Right ventricle myocardium inferior (tissue), 1 donor: ENCODE data around the gene FARSB. TPM values are rescaled to one million over a fixed set of nuclear protein-coding genes. Genes with fewer than 3 reads are reported as not detected.
"Not testable (repeated sequence)": the region's sequence is repeated elsewhere in the genome, so short reads cannot be mapped to it uniquely, and the experiment has no call there.

ENCODE experiments used
- ATAC-seq: fragments of 200-7000 bp; cut with Tn5 transposase; one replicate; pipeline ENCODE4 v1.9.1; 2020; ENCODE audit warnings: mild to moderate bottlenecking, moderate library complexity
- DNase-seq: peaks from one replicate; pipeline ENCODE4 v3.0.0; 2021; ENCODE audit errors: missing footprints
- intact Hi-C: fragments of 100-400 bp; cut with DNase I; formaldehyde crosslinking; loops from one replicate; pipeline ENCODE4 v1.11.0; 2022
- long read RNA-seq: library from polyadenylated mRNA; unstranded; transcript quantifications from one replicate; pipeline ENCODE4 v2.0.0, GENCODE V29; 2021
- total RNA-seq: library from RNA; stranded (reverse); fragmentation: NEBNext Ultra II Directional; extraction: Animal tissue kit (Norgen Biotek cat#: 25700); gene quantifications from one replicate; pipeline ENCODE4 v1.2.1, GENCODE V29; 2021
- donor health status: DM: no; HTN: yes; CAD: no; lungs with severe emphysema.

Gene FARSB
- total RNA-seq, result 19.0 TPM
- long read RNA-seq, transcript FARSB-201 (17 exons, 3,369 nt), result major isoform, 18 of 26 reads
- long read RNA-seq, partial matches to known transcripts, result 3 of 26 reads
- long read RNA-seq, other reads (novel, unspliced or antisense), result 5 of 26 reads

DNA sequence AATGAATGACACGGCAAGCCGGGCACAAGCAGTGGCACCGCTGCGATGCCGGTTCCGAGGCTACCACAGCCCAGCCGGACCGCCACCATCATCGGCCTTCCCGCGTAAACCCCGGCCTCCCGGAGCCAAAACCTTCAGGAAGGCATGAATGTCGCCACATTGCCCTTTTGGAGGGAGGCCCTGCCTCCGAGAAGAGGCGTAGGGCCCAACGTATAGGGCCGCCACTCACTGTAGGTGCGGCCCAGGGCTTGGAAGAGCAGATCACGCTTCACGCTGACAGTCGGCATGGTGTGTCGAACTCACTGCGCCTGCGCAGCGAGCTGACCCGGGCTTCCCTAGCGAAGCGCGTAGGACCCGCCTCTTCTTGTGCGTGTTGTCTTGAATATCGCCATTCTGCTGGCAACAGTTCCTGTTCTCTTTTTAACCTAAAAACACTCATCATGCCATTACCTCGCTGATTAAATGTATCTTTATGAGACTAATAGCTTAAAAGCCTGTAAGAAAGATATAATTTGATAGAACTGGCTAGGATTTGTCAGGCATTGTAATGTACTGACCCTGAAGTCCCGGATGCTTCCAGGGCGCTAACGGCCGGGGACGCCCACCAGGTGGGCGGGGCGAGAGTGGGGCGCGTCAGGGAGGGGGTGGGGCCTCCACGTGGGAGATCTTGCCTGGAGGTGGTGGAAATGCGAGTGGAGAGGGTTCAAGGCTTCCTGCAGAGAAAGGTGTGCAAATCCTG is at the start of gene FARSB:
Gene FARSB, minus strand, starts transcription at position 306 of the 739 bp plus-strand sequence. Its CDS starts 19 bp downstream, at position 287.
- DNase-seq, result peak; percentile 99
- intact Hi-C loops, result no loop called here
- peak; percentile 98 for ATAC-seq

DNA sequence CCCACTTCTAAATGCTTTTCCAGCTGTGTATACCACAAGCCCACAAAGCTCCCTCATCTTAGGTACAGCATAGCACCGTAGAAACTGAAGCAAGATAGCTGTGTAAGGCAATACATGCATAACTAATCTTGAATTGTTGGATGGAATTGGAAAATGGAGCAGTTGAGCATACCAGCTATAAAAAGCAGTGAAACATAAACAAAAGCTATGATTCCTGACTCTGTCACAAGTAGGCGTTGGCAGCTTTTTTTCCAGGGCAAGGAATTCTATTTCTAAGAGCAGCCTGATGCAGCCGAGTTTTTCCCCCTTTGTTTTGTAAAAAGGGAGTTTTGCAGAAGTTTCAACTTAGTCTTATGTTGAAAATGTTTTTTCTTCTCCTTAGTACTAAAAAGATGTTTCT is 48.0 kb upstream of the FARSB start:
- ATAC-seq, result no peak
- intact Hi-C loops, result no loop called here
- no peak for DNase-seq

DNA sequence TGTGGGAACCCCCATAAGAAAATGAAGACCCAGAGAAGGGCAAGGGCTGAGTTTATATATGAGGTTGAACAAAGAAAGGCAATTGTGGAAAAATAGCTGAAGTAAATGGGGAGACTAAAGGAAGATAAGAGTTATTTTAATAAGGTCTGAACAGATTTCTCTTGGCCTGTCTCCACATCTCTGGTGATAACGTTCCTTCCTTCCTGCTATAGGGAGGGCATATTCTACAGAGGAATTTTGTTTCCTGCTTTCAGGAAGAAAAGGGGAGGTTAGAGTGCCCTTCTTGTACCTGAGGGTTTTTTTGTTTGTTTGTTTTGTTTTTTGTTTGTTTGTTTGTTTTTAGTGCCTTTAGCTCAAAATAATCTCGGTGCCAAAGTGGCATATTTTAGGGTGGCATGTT is 47.2 kb upstream of the FARSB start:
- ATAC-seq, result no peak
- intact Hi-C loops, result no loop called here
- no peak for DNase-seq

DNA sequence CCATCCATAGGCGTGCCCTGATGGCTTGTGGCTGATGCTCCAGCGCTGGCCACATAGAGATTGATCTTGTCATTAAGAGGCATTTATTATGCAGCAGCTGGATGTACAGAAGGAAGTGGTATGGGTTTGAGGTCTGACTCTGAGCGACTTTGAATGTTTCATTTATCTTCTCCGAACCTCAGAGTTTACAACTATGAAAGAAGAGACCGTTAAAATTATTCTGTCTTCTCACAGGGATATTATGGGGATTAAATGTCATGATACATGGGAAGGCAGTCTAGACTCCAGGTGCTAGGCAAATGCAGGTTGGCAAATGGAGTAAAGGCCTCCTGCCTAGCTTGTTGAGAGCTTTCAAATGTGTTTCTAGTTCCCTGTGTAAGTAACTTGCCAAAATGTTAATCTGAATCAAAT is 45.8 kb upstream of the FARSB start:
- ATAC-seq, result no peak
- no peak for DNase-seq
- intact Hi-C loops, result no loop called here

DNA sequence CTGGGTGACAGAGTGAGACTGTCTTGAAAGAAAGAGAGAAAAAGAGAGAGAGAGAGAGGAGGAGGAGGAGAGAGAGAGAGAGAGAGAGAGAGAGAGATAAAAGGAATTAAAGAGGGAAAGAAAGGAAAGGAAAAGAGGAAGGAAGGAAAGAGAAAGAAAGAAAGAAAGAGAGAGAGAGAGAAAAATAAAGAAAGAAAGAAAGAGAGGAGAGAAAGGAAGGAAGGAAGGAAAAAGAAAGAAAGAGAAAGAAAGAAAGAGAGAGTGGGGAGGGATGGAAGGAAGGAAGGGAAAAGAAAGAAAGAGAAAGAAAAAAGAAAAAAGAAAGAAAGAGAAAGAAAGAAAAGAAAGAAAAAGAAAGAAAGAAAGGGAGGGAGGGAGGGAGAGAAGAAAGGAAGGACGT is 45.3 kb upstream of the FARSB start:
- no peak for DNase-seq
- intact Hi-C loops, result no loop called here
- ATAC-seq, result no peak

DNA sequence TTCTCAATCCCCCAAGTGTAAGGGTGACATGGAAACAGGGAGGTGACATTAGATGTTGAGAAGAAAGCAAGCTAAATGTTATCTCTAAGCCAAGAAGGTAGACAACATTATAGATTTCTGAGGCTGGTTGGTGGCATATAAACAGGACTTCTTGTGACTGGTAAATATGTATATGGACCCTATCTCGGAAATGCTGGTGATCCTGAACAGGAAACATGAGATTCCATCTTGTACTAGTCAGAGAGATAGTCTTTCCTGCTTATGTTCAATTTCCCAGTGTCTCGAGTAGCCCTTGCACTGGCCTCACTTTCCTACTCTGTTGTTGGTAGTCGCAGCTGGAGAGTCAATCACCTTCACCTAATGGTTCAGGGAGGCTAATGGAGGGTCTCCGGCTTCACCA is 42.4 kb upstream of the FARSB start:
- DNase-seq (no peak), ATAC-seq (no peak)
- intact Hi-C loops, result no loop called here

DNA sequence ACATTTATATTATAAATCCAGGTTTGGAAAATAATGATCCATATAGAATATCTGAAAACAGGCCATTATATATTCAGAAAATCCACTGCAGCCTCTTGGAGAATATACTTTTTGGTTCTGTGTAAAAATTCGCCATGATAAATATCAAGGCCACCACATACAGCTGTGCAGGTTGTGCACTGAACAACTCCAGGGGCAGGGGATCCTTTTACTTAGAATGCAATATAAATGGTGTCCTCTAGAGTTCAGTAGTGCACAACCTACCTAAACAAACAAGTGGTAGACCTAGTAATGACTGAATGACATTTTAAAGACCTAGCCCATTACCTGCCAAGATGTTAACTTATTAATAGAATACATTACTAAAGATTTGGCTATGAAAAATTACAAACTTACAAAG is 37.9 kb upstream of the FARSB start:
- DNase-seq (no peak), ATAC-seq (no peak)
- intact Hi-C loops, result no loop called here

DNA sequence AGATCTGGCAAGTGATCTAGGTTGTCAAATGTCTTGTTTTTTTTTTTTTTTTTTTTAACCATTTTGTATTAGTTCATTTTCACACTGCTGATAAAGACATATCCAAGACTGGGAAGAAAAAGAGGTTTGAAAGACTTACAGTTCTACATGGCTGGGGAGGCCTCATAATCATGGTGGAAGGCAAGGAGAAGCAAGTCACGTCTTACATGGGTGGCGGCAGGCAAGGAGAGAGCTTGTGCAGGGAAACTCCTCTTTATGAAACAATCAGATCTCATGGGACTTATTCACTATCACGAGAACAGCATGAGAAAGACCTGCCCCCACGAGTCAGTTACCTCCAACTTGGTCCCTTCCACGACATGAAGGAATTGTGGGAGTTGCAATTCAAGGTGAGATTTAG is 37.5 kb upstream of the FARSB start:
- DNase-seq, ATAC-seq, intact Hi-C loops: not testable (repeated sequence)

DNA sequence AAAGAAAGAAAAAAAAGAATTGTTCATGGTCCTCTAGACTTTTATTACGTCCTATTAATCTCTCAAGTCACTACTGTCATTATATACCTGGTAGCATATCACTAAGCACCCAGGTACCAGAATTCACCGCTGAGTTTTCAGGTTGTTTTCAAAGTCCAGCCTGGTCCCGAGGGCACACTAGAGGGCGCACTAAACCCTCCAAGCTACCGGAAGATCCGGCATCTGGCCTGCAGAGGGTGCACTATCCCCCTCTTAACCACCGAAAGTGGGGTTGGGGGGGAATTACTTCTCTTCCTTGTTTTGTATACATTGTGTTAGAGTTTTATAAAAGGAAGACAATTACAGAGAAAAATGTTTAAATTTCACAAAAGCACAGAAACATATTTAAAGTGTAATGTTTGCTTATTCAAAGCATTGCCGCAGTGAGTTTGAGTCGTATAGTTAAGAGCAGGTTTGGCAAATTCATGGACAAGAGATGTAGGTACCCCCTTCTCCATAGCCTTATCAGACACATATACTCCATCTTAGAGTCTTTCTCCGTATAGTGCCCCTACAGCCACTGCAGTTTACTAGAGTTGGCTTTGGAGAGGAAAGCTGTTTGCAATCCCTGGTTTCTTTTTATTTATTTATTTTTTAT is 34.8 kb upstream of the FARSB start:
- intact Hi-C loops, result no loop called here
- peak; percentile 84 for DNase-seq
- ATAC-seq, result peak; percentile 77

DNA sequence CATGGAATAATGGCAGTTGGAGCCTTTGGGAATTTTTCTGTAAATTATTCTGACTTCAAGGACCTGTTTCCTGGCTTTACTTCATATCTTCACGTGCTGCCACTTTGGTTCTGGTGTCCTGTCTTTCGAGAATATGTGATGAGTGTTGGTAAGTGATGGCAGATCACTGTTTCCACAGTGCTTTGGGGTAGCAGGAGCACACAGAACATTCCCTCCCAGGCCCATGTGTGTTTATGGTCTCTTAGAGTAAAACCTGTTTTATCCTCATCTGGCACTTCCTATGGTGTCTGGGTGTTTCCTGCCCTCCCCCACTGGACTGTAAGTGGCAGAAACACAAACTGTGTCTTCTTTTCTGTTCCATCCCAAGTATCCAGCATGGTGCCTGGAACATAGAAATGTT is 33.4 kb upstream of the FARSB start:
- DNase-seq (no peak), ATAC-seq (peak; percentile 66)
- intact Hi-C loops, result no loop called here

DNA sequence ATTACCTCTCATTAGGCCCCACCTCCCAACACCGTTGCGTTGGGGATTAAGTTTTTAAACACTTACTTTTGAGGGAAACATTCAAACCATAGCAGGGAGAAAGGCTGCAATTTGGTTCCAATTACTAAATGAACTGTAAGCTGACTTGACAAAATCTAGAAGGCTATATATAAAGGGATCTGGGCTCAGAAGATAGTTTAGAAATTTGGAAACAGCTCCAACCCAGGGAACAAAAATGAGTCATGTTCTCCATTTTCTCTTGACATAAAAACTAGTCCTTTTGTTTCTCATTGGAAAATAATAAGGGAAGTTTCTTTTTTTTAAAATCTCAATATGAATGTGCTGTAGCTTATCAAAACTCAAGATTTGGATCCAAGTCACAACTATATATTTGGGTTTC is 33.0 kb upstream of the FARSB start:
- ATAC-seq (no peak), DNase-seq (no peak)
- intact Hi-C loops, result no loop called here

DNA sequence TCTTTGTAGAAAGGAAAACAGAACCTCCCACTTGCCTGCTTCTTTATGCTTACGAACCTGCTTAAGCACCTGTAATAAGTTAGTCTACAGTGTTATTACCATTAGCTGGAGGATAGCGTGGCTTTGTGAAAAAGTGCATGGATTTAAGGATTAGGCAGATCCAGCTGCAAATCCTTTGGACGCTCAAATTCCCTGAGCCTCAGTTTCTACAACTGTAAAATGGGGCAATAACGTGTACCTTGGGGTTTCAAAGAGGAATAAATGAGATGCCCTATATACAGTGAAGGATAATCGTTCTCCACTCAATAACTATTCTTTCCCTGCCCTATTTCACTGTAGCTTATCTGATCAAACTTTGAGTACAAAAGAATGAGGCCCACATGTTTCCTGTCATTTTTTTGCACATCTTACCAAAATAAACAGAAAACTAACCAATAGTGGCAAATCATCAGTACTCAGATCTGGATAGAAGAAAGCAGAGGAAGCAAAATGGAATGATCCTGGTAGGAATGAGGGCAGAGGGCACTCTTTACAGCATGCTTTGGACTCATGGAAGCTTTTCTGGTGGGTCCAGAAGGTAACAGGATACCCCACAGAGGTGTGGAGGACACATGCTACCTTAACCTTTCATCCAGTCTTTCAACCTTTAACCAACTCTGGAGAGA is 30.3 kb upstream of the FARSB start:
- DNase-seq, result no peak
- ATAC-seq, result no peak
- intact Hi-C loops, result no loop called here

DNA sequence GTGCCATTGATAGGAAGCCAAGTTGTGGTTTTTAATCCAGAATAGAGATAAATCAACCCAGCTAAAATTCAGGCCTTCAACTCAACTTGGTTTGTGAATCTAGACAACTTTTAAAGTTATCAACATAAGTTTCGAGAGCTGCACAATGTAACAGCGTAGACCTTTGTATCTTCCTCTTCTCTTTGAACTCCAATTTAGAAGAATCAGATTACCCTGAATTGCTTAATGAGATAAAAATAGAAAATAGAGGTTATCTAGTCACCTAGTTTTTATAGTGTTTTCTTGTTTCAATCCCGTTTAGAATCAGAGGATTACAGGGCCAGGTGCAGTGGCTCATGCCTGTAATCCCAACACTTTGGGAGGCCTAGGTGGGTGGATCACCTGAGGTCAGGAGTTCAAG is 27.9 kb upstream of the FARSB start:
- no peak for DNase-seq
- no peak for ATAC-seq
- intact Hi-C loops, result no loop called here

DNA sequence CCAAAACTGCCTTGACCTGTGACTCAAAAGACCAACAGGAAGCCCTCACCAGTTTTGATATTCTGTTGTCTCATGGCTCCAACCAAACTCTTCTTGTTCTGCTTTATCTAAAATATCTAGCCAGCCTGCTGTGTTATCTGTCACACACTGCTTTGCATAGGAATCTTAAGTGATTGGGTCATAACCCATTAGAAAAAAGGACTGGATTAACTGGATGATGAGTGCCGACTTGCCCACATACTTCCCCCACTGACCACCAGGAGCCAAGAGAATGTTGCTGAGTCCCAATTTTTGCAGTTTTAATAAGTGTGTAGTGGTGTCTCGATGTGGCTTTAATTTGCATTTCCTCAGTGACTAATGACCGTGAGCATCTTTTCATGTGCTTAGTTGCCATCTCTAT is 22.1 kb upstream of the FARSB start:
- intact Hi-C loops, result no loop called here
- no peak for ATAC-seq
- DNase-seq, result no peak

DNA sequence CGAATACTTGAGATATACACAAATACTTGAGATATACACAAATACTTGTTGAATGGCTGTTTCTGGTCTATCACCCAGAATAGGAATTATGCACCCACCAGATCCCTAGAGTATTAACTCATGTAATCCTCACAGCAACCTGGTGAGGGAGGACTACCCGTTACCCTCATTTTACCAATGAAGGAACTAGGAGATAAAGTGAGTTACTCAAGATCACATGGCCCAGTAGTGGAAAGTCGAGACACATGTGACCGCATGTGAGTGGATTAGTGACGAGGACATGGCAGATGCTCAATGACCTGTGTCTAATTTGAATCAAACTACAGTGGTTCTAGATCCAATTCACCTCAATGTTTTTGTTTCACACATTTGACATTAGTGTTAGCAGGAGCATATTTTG is 18.0 kb upstream of the FARSB start:
- ATAC-seq (no peak), DNase-seq (no peak)
- intact Hi-C loops, result no loop called here

DNA sequence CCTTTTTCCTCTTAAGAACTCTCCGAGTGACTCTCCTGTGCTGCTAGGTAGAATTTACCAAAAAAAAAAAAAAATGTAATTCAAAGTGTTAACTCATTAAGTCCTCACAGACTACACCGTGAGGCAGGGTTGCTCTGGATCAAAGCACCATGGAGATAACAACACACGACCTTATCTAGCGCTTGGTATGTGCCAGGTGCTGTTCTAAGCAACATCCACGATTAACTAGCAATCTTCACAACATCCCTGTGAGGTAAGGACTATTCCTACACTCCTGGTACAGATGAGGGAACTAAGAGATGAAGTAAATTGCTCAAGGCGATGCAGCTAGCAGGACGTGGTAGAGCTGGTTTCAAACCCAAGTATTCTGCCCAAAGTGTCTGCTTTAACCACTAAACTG is 17.4 kb upstream of the FARSB start:
- intact Hi-C loops, result no loop called here
- DNase-seq, result no peak
- ATAC-seq, result no peak

DNA sequence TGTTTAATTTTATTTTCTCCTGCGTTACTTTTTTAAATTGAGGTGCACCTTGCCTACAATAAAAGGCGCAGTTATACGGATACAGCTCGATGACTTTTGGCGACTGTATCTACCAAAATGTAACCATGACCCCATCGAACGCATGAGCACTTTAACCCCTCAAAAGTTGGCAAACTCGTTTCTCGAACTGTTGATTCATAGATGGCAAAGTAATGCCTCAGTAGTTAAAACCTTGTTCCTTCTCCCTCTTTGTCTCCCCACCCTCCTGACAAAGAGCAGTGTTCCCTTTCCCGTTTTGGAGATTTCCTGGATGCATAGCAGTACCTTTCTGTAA is 16.1 kb upstream of the FARSB start:
- DNase-seq, result no peak
- ATAC-seq, result no peak
- intact Hi-C loops, result no loop called here

DNA sequence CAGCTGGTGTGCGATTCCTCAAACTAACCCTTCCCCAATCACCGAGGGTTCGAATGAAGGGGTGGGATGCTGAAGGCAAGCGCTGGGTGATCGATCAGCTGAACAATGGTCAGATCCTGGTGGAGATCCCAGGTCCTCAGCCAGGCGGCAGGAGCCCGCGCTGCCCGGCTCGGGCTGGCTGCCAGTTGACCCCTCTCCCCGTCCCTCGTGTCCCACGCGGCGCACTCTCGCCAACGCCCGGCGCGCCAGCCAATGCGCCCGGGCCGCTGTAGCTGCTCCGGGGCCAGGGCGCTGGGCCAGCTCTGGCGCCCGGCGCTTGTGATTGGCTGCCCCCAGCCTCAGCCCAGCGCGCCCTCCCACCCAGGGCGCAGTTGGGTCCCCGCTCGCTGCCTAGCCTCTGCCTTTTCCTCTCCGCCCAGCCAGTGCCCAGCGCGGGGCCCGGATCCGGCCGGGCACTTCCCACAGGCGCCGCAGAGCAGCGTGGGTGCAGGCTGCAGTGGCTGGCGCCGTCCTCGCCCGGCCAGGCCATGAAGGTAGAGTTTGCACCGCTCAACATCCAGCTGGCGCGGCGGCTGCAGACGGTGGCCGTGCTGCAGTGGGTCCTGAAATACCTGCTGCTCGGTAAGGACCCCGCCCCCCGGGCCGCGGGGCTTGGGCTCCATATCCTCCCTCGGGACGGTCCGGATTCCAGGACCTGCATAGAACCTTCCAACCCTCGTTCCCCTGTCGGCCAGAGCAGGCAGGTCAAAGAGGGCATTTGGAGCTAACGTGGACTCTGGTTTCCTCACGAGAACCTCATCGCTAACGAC is 15.6 kb upstream of the FARSB start, which contains the start of gene MOGAT1:
Gene MOGAT1, plus strand, starts transcription at position 400 of the 809 bp plus-strand sequence. Its CDS starts 128 bp downstream, at position 528.
- intact Hi-C loops, result no loop called here
- DNase-seq, result peak; percentile 81

More for the DNA sequence above, 15.6 kb upstream of the FARSB start, which contains the start of gene MOGAT1:
- ATAC-seq, result peak; percentile 89
